ENCODE results near the gene OR2A2. TPM values are rescaled to one million over a fixed set of nuclear protein-coding genes. Genes with fewer than 3 reads are reported as not detected.

The OR2A2 gene
- total and polyA plus RNA-seq, 2 donors (not counting 3 experiments of a cell fraction or from before 2014, with no cell fraction given) = not detected

DNA sequence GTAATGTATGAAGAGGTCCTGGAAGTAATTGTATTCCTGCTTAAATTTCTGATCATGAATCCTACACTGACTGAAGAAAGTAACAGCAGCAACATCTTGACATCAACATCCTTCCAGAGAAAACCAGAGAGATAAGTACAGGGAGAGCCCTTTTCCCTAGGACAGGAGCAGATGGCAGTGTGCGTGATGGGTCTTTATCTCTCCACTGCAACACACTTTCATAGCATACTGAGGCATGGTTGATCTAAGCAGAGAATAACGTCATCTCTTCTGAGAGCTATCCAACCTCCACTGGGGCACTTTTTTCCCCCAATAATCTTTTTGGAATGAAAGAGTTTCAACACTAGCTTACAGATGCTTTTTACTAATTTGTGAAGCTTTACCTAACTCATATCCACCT lies 39.4 kb upstream of the OR2A2 start:
- FAIRE-seq = no peak
- dilution Hi-C loops (cut with MboI; ENCODE audit: extremely low pct_ligation_motif_present, low sequenced_read_pairs) = no loop called here
- no peak overlapping the region for H3K4me2 ChIP-seq (ENCODE audit: insufficient read depth, low read length)
- TF ChIP-seq GATA2 (IDR thresholded peaks at IDR 0.05; ENCODE audit: insufficient read depth, insufficient read length, low read depth, low read length) (no peak), JUN (IDR thresholded peaks at IDR 0.05; ENCODE audit: borderline replicate concordance, insufficient read depth, insufficient read length, low read depth) (no peak), FOS (IDR thresholded peaks at IDR 0.05; ENCODE audit: borderline replicate concordance, insufficient read depth, low read length) (no peak), EZH2 (IDR thresholded peaks at IDR 0.05; ENCODE audit: borderline replicate concordance, low read depth, low read length, severe bottlenecking) (no peak), POLR2AphosphoS5 (IDR thresholded peaks at IDR 0.05; ENCODE audit: insufficient read depth, low read depth, low read length) (no peak), POLR2A (IDR thresholded peaks at IDR 0.05; ENCODE audit: low read depth, low read length) (no peak), MYC (IDR thresholded peaks at IDR 0.05; ENCODE audit: low read depth, low read length) (no peak)
- TF ChIP-seq, protein P1, sequence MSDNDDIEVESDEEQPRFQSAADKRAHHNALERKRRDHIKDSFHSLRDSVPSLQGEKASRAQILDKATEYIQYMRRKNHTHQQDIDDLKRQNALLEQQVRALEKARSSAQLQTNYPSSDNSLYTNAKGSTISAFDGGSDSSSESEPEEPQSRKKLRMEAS (IDR thresholded peaks at IDR 0.05; ENCODE audit: insufficient read depth, insufficient read length) = no peak
- TF ChIP-seq, protein P2, sequence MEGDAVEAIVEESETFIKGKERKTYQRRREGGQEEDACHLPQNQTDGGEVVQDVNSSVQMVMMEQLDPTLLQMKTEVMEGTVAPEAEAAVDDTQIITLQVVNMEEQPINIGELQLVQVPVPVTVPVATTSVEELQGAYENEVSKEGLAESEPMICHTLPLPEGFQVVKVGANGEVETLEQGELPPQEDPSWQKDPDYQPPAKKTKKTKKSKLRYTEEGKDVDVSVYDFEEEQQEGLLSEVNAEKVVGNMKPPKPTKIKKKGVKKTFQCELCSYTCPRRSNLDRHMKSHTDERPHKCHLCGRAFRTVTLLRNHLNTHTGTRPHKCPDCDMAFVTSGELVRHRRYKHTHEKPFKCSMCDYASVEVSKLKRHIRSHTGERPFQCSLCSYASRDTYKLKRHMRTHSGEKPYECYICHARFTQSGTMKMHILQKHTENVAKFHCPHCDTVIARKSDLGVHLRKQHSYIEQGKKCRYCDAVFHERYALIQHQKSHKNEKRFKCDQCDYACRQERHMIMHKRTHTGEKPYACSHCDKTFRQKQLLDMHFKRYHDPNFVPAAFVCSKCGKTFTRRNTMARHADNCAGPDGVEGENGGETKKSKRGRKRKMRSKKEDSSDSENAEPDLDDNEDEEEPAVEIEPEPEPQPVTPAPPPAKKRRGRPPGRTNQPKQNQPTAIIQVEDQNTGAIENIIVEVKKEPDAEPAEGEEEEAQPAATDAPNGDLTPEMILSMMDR (IDR thresholded peaks at IDR 0.05; ENCODE audit: extremely low read depth in 1 of 2, insufficient read depth in 1 of 2, low read depth in 1 of 2, low read length in 2 of 2) = no peak
- POLR2A ChIA-PET = no interaction called here
- no peak overlapping the region for H3K9ac ChIP-seq (replicated peaks; ENCODE audit: extremely low read depth, insufficient read depth, low read length)
- H3K9me3 ChIP-seq (replicated peaks; ENCODE audit: control insufficient read depth, insufficient read depth, low read length) = no peaks in the 10 kb centered on the region
- H3K36me3 ChIP-seq (ENCODE audit: control insufficient read depth in 2 of 2, extremely low read depth in 1 of 2, insufficient read depth in 2 of 2, low read length in 2 of 2) = no peaks in the 10 kb centered on the region
- no TSS peak for BruUV-seq (replicated peaks)
- H2AFZ ChIP-seq (ENCODE audit: low read depth, low read length) = no peak overlapping the region
- DNase-seq (ENCODE audit: low read depth, low spot score) = no peak
- no peak overlapping the region for H3K4me3 ChIP-seq (replicated peaks in 1 of 3; ENCODE audit: insufficient read depth in 1 of 3, low read depth in 1 of 3, low read length in 3 of 3)
- H3K27ac ChIP-seq (ENCODE audit: insufficient read depth, low read depth, low read length) = no peak overlapping the region
- H3K79me2 ChIP-seq (ENCODE audit: control insufficient read depth, insufficient read depth, low read length) = no peaks in the 10 kb centered on the region
- CTCF ChIA-PET = no interaction called here
- no peaks in the 10 kb centered on the region for H3K4me1 ChIP-seq (ENCODE audit: control insufficient read depth, extremely low read depth, insufficient read depth, low read length)
- H4K20me1 ChIP-seq (replicated peaks; ENCODE audit: control insufficient read depth, extremely low read depth, insufficient read depth, low read length) = no peaks in the 10 kb centered on the region
- intact Hi-C loops (cut with micrococcal nuclease) = no loop called here
- no peaks in the 10 kb centered on the region for H3K27me3 ChIP-seq (ENCODE audit: control insufficient read depth in 2 of 2, insufficient read depth in 2 of 2, low read length in 2 of 2)
- H3K9me1 ChIP-seq (replicated peaks; ENCODE audit: control insufficient read depth, extremely low read depth, insufficient read depth, low read length) = no peaks in the 10 kb centered on the region

Measured in endothelial cell of umbilical vein (primary cell).